HFFc6 (cell line): ENCODE results near the gene SBNO2. TPM values are rescaled to one million over a fixed set of nuclear protein-coding genes. Genes with fewer than 3 reads are reported as not detected.

Source experiments
- DNase-seq: peaks from one replicate; pipeline ENCODE4 v3.0.0-alpha.2; 2018
- H3K27ac Mint-ChIP-seq: 2 replicates; pipeline ENCODE4 v1.8.0; 2020; ENCODE audit warnings: mild to moderate bottlenecking, mixed read lengths
- H3K27me3 Mint-ChIP-seq: 2 replicates; pipeline ENCODE4 v1.8.0; 2021; ENCODE audit warnings: mild to moderate bottlenecking, moderate library complexity, mixed read lengths; ENCODE audit not compliant: insufficient read depth
- H3K36me3 Mint-ChIP-seq: 2 replicates; pipeline ENCODE4 v1.8.0; 2021; ENCODE audit warnings: low read depth, mixed read lengths
- H3K4me1 Mint-ChIP-seq: 2 replicates; pipeline ENCODE4 v1.8.0; 2020; ENCODE audit warnings: low read depth, mixed read lengths
- H3K4me3 Mint-ChIP-seq: 2 replicates; pipeline ENCODE4 v1.8.0; 2020; ENCODE audit warnings: mild to moderate bottlenecking, moderate library complexity, mixed read lengths
- H3K9me3 Mint-ChIP-seq: 2 replicates; pipeline ENCODE4 v1.8.0; 2020; ENCODE audit warnings: mild to moderate bottlenecking, mixed read lengths
- total RNA-seq, 6 experiments: library from RNA; stranded (reverse); fragmentation: NEBNext Ultra II Directional; extraction: Animal tissue kit (Norgen Biotek cat#: 25700); gene quantifications; 2 replicates in 1 of 6; 3 replicates in 5 of 6; pipeline ENCODE4 v1.2.3, GENCODE V29; 2021
- TF ChIP-seq, protein P1 (sequence below): fragments of 200-600 bp; sonication (generic); IDR thresholded peaks from 2 replicates; pipeline ENCODE4 v1.5.0; 2021; ENCODE audit warnings: antibody characterized with exemption, mild to moderate bottlenecking

Gene SBNO2
- total RNA-seq, 6 experiments from 2014 or later, result 33.7 to 49.8 (median 41.5) TPM

DNA sequence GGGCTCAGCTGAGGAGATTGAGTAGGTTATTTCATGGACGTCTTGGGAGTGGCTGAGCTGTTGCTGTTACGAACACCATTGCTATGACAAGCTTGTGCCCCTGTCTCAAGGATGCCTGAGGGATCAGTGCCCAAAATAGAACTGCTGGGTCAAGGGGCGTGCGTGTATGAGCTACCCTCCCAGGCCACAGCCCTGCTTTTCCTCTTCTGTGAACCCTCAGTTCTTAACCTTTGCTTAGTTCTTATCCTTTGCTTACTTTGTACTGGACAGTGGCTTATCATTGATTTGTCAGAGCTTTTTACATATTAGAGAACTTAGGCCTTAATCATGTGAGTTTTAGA, 98.1 kb downstream of the SBNO2 start:
- TF ChIP-seq, protein P1, sequence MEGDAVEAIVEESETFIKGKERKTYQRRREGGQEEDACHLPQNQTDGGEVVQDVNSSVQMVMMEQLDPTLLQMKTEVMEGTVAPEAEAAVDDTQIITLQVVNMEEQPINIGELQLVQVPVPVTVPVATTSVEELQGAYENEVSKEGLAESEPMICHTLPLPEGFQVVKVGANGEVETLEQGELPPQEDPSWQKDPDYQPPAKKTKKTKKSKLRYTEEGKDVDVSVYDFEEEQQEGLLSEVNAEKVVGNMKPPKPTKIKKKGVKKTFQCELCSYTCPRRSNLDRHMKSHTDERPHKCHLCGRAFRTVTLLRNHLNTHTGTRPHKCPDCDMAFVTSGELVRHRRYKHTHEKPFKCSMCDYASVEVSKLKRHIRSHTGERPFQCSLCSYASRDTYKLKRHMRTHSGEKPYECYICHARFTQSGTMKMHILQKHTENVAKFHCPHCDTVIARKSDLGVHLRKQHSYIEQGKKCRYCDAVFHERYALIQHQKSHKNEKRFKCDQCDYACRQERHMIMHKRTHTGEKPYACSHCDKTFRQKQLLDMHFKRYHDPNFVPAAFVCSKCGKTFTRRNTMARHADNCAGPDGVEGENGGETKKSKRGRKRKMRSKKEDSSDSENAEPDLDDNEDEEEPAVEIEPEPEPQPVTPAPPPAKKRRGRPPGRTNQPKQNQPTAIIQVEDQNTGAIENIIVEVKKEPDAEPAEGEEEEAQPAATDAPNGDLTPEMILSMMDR, result no peak

DNA sequence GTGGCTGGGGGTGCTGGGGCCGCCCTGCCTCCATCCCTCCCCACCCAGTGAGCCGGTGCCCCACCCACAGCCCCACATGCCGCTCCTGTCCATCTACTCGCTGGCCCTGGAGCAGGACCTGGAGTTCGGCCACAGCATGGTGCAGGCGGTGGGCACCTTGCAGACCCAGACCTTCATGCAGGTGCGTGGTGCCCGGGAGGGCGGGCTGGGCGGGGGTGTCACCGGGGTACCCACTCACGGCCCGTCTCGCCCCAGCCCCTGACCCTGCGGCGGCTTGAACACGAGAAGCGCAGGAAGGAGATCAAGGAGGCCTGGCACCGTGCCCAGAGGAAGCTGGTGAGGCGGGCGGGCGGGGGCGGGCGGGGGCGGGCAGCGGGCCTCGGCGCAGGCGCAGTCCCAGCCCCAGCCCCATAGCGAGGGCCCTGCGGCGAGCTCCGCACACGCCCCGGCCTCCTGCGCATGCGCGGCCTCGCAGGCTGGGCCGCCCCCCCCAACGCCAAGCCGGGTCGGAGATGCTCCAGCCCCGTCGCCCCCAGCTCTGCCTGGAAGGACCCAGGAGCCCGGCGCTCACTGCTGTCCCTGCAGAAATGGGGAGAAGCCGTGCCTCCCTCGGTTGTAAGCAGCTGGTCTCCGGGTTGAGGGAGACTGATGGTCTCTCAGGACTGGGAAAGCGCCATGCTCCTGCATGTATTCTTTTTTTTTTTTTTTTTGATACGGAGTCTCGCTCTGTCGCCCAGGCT, 99.4 kb downstream of the SBNO2 start:
- DNase-seq, result no peak
- no peaks in the 10 kb centered on the region for H3K36me3 Mint-ChIP-seq
- H3K4me1 Mint-ChIP-seq, result peaks cover 13% of the 10 kb centered on the region
- no peaks in the 10 kb centered on the region for H3K9me3 Mint-ChIP-seq
- no peak overlapping the region for H3K27ac Mint-ChIP-seq
- H3K4me3 Mint-ChIP-seq, result no peak overlapping the region
- TF ChIP-seq, protein P1, result no peak
- peaks cover 10% of the 10 kb centered on the region; the same call in 1 of the 2 replicates for H3K27me3 Mint-ChIP-seq

More for the DNA sequence above, 98.1 kb downstream of the SBNO2 start:
- no peaks in the 10 kb centered on the region for H3K9me3 Mint-ChIP-seq
- H3K27me3 Mint-ChIP-seq, result peaks cover 6% of the 10 kb centered on the region; the same call in 1 of the 2 replicates
- no peaks in the 10 kb centered on the region for H3K36me3 Mint-ChIP-seq
- DNase-seq, result no peak
- no peak overlapping the region for H3K4me3 Mint-ChIP-seq
- H3K27ac Mint-ChIP-seq, result no peak overlapping the region
- peaks cover 13% of the 10 kb centered on the region for H3K4me1 Mint-ChIP-seq

DNA sequence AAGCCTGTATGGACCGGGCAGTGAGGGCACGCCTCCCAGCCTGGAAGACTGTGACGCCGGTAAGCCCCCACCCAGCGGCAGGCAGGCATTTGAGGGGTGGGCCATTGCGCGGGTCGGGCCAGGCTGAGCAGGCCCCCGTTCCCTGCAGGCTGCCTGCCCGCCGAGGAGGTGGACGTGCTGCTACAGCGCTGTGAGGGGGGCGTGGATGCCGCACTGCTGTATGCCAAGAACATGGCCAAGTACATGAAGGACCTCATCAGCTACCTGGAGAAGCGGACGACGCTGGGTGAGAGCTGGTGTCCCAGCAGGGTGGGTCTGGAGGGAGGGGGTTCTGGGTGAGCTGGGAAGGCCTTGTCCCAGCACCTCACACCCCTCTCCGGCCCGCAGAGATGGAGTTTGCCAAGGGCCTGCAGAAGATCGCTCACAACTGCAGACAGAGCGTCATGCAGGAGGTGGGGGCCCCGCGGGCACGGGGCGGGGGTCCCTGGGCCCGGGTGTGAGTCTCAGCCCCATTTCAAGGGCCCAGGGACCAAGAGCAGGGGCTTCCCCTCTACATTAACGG, 100.0 kb downstream of the SBNO2 start:
- Mint-ChIP-seq H3K9me3 (no peaks in the 10 kb centered on the region), H3K27ac (no peak overlapping the region), H3K36me3 (no peaks in the 10 kb centered on the region), H3K4me1 (peaks cover 13% of the 10 kb centered on the region), H3K27me3 (peaks cover 10% of the 10 kb centered on the region; the same call in 1 of the 2 replicates), H3K4me3 (no peak overlapping the region)
- no peak for DNase-seq
- TF ChIP-seq, protein P1, result no peak

DNA sequence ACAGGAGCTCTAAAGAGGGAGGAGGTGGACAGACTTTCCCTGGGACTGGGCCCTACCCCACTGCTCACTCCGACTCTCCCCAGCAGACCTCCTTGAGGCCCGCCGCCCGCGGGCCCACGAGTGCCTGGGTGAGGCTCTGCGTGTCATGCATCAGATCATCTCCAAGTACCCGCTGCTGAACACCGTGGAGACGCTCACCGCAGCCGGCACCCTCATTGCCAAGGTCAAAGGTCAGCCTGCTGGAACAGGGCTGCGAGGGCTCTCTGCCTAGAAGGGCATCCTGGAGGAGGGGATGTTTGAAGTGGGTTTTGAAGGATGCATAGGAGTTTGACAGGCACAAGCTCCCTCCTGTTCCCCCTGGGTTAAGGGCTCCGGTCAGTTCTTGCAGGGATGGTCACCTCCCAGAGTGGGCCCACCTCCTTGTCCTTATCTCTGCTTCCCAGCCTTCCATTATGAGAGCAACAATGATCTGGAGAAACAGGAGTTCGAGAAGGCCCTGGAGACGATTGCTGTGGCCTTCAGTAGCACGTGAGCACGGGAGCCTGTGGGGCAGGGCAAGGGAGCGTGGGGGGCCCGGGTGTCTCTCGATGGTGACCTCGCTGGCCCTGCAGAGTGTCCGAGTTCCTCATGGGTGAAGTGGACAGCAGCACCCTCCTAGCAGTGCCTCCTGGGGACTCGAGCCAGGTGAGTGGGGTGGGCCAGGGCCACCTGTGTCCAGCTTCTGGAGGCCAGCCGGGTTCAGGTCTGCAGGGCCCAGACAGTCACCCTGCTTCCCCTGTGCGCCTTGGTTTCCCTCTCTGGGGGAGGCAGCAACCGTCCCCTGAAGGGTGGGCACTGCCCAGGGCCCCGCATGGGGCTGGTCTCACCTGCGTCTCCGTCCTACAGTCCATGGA, 100.8 kb downstream of the SBNO2 start:
- H3K9me3 Mint-ChIP-seq, result no peaks in the 10 kb centered on the region
- H3K4me1 Mint-ChIP-seq, result peaks cover 13% of the 10 kb centered on the region
- TF ChIP-seq, protein P1, result no peak
- no peak for DNase-seq
- H3K4me3 Mint-ChIP-seq, result no peak overlapping the region
- no peaks in the 10 kb centered on the region for H3K36me3 Mint-ChIP-seq
- peaks cover 14% of the 10 kb centered on the region for H3K27me3 Mint-ChIP-seq
- H3K27ac Mint-ChIP-seq, result no peak overlapping the region

DNA sequence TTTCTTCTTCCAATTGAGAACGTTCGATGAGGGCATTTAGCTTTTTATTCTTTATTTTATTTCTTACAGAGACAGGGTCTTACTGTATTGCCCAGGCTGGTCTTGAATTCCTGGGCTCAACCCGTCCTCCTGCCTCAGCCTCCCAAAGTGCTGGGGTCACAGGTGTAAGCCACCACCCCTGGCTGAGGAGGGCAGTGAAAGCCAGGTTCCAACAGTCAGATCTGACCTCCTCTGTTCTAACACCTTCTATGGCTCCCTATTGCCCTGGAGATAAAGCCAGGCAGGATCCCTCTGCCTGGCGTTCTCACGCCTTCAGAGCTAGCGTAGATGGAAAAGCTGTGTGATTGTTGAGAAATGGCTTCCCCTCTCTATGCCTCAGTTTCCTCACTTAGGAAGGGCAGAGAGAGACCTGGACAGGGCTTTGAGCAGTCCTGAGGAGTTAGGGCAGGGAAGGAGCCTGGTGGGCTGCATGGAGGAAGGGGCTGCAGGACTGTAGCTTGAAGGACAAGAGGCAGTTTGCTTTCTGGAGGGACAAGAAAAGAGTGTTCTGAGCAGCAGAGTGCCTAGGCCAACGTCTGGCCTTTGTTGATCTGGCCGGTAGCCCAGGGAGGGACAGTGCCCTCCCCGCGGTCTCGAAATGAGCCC, 101.6 kb downstream of the SBNO2 start:
- TF ChIP-seq, protein P1, result no peak
- Mint-ChIP-seq H3K9me3 (no peaks in the 10 kb centered on the region), H3K27ac (no peak overlapping the region), H3K4me3 (no peak overlapping the region), H3K27me3 (peaks cover 17% of the 10 kb centered on the region), H3K4me1 (peaks cover 13% of the 10 kb centered on the region), H3K36me3 (no peaks in the 10 kb centered on the region)
- no peak for DNase-seq
